GM18498 (cell line): ENCODE measurements around the gene THSD7B.
"Not testable (repeated sequence)": the region's sequence is repeated elsewhere in the genome, so short reads cannot be mapped to it uniquely, and the experiment has no call there.

ENCODE experiments used
- ATAC-seq: cut with Tn5 transposase; IDR thresholded peaks from one replicate; pipeline ENCODE4 v1.9.1; 2021; ENCODE audit warnings: mild to moderate bottlenecking, moderate library complexity; ENCODE audit not compliant: unreplicated experiment

Gene THSD7B

GRCh38 chr2:136765256-136766072, at the start of gene THSD7B:
Gene THSD7B, plus strand, starts transcription at chr2:136765545. Its CDS starts 116,634 bp downstream, at chr2:136882179.
- no peak for ATAC-seq

GRCh38 chr2:136718273-136718672, 47.1 kb upstream of the THSD7B start:
- no peak for ATAC-seq

- ATAC-seq, result no peak
These were observed 37.2 kb upstream of the THSD7B start for GRCh38 chr2:136727973-136728699.

- ATAC-seq, result no peak
These were observed 29.1 kb upstream of the THSD7B start for GRCh38 chr2:136736236-136736635.

GRCh38 chr2:136738044-136738443, 27.3 kb upstream of the THSD7B start:
- ATAC-seq, result no peak

- no peak for ATAC-seq
These were observed 23.9 kb upstream of the THSD7B start for GRCh38 chr2:136741471-136741870.

- no peak for ATAC-seq
These were observed 15.3 kb upstream of the THSD7B start for GRCh38 chr2:136750065-136750464.

- ATAC-seq, result no peak
These were observed 13.9 kb upstream of the THSD7B start for GRCh38 chr2:136751406-136751805.

GRCh38 chr2:136758504-136758903, 6.8 kb upstream of the THSD7B start:
- not testable (repeated sequence) for ATAC-seq

GRCh38 chr2:136764452-136765255, 691 bp upstream of the THSD7B start:
- ATAC-seq, result no peak

- ATAC-seq, result no peak
These were observed 694 bp downstream of the THSD7B start for GRCh38 chr2:136766073-136766404.

GRCh38 chr2:136767030-136767429, 1.7 kb downstream of the THSD7B start:
- ATAC-seq, result no peak

- ATAC-seq, result no peak
These were observed 4.5 kb downstream of the THSD7B start for GRCh38 chr2:136769871-136770270.

- no peak for ATAC-seq
These were observed 5.0 kb downstream of the THSD7B start for GRCh38 chr2:136770384-136770783.

GRCh38 chr2:136777391-136777790, 12.0 kb downstream of the THSD7B start:
- no peak for ATAC-seq

GRCh38 chr2:136783856-136784255, 18.5 kb downstream of the THSD7B start:
- ATAC-seq, result no peak

GRCh38 chr2:136785215-136785614, 19.9 kb downstream of the THSD7B start:
- ATAC-seq, result no peak

- no peak for ATAC-seq
These were observed 22.6 kb downstream of the THSD7B start for GRCh38 chr2:136787970-136788369.

GRCh38 chr2:136796339-136796738, 31.0 kb downstream of the THSD7B start:
- ATAC-seq, result no peak

GRCh38 chr2:136798766-136799165, 33.4 kb downstream of the THSD7B start:
- no peak for ATAC-seq

GRCh38 chr2:136801661-136802060, 36.3 kb downstream of the THSD7B start:
- no peak for ATAC-seq
